Iris pigment epithelial cell (primary cell): ENCODE results near the gene MERTK.
"Not testable (repeated sequence)": the region's sequence is repeated elsewhere in the genome, so short reads cannot be mapped to it uniquely, and the experiment has no call there.

ENCODE experiments used
- DNase-seq: peaks from one replicate; pipeline ENCODE4 v3.0.0-alpha.2; 2011; ENCODE audit warnings: low read depth

The MERTK gene

DNA sequence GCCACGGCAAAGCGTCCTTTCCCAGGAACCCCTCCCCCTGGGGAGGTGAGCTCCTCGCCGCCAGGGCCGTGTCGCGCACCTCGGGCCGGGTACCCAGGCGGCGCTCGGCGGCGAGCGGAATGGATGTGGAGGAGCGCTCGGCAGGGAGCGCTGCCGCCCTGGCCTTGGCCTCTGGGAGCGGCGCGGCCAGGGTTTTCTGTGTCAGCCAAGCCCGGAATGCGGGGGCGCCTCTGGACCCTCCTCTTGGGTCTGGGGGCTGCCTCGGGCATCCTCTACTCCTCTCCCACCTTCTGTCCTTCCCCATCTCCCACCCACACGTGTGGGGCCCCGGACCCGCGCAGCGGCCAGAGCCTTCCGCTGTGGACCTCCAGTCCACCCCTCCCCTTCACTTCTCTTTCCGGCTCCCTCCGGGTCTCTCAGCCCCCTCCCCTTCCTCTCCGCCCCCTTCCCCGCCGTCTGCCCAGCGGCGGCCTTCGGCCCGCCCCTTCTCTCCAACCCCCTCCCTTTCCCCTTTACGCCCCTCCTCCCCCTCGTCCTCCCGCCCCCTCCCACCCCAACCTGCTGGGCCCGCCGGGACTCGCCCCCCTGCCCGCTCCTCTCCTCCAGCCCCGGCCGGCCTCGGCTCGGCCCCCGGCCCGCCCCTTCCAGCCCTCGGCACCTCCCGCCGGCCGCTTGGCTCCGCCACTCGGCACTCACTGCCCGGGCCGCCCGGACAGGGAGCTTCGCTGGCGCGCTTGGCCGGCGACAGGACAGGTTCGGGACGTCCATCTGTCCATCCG lies at the start of gene MERTK:
Gene MERTK (plus strand): TSS at position 684 of the 779 bp plus-strand sequence. CDS start 129 bp downstream, outside the sequence.
- DNase-seq, result peak; percentile 31

DNA sequence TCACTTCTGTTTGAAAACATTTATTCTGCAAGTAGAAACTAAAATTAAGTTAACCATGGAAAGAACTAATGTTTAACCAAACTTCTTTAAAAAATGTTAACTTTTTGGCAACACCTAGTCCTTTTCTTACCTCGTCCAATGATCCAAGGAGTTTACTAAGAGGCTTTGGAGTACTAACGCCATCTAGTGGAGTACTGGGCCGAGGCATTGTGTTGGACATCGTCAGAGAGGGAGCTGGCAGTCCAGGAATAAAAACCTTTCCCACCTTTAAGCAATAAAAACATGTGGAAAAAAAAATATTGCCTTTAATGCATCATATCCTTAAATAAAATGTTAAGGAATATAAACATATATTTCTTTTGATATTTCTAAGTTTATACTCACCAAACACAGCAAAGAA lies 47.8 kb upstream of the MERTK start:
- DNase-seq, result peak; percentile 45

DNA sequence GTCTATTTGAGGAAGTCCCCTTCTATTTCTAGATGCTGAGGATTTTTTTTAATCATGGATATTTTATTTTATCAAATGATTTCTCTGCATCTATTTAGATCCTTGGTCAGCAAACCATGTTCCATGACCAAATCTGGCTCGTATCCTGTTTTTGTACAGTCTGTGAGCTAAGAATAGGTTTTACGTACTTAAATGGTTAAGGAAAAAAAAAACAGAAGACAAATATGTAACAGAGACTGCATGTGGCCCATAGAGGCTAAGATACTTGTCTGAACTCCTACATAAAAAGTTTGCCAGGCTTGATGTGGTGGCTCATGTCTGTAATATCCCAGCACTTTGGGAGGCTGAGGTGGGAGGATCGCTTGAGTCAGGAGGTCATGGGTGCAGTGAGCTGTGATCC lies 45.9 kb upstream of the MERTK start:
- DNase-seq, result not testable (repeated sequence)

DNA sequence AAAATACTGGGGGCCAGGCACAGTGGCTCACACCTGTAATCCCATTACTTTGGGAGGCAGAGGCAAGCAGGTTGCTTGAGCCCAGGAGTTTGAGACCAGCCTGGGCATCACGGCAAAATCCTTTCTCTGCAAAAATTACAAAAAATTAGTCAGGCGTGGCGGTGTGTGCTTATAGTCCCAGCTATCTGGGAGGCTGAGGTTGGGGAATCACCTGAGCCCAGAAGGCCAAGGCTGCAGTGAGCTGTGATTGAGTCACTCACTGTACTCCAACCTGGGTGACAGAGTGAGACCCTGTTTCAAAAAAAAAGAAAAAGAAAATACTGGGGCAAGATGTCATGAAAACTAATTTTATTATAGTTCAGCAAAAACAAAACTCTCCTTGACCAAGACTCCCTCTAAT lies 38.4 kb upstream of the MERTK start:
- not testable (repeated sequence) for DNase-seq

DNA sequence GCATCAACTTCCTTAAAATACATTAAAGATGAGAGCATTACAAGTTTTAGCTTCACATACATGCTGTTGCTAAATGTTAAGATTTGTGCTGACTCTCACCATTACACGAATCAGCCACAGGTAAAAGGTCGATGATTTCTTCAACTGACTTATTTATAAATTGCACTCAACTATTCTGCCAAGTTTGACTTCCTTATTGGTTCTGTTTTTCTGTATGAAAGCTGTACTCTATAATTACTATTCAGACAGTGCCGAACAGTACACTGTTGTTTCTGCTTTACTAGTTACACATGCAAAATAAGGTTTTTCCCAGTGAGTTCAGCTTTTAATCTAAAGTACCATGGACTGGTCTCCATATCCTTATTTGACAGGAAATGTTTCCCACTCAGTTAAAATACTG lies 33.3 kb upstream of the MERTK start:
- not testable (repeated sequence) for DNase-seq

DNA sequence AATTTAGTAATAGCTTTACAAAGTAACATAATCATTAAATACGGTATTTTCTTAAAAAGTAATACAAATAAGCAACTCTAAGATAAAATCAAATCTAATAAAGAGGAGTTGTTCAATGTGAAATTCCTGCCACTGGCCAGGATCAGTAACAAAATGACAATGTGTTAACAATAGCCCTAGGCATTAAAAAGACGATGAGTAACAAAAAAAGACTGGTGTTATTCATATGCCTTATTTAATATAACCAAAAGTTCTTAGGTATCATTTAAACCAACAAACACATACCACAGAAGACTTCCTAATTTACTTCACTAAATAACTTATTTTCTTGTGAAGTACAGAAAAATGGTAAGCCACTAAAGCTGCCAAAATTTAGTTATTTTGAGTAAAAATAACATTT lies 25.6 kb upstream of the MERTK start:
- not testable (repeated sequence) for DNase-seq

DNA sequence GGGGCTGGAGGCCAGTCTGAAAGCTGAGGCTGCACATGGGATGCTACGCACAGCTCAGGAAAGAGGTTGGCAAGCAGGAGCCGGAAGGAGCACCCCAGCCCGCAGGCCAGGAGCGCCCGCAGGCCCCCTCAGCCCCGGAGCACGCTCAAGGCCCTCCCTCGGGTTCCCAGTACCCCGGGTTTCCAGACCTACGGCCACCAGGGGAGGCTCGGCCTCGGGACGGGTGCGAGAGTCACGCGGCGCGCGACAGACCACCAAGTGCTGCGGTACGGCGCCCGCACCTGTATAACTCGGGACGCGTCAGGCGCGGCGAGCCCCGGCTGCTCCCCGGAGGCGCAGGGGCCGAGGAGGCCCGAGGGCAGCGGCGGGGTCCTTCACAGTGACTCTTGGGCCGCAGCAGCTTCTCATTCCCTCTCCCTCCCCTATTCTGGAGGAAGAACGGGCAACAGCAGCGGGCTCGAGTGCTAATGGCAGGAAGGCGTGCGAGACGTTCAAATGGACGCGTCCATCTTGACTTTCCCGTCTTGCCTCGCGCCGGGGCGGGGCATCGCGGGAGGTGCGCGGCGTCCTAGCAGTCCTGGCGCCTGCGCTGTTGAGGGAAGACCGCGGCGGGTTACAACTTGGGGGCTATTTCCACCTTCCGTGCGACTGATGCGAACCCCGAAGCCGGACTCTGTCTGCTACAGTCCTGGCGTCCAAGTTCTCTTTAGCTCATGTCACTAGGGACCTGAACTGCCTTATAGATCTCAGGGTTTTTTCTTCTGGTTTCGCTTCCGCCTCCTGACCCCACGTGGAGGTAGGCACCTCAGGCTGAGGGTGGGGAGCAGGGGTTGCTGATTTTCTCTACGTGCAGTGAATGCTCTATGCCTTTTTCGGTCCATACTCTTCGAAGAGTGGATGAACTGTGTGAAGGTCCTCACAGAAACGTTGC lies 14.5 kb upstream of the MERTK start, which contains the start of gene ANAPC1:
Gene ANAPC1 (minus strand): TSS at position 533 of the 931 bp plus-strand sequence. CDS start 3,368 bp downstream, outside the sequence.
- peak; percentile 86 for DNase-seq

DNA sequence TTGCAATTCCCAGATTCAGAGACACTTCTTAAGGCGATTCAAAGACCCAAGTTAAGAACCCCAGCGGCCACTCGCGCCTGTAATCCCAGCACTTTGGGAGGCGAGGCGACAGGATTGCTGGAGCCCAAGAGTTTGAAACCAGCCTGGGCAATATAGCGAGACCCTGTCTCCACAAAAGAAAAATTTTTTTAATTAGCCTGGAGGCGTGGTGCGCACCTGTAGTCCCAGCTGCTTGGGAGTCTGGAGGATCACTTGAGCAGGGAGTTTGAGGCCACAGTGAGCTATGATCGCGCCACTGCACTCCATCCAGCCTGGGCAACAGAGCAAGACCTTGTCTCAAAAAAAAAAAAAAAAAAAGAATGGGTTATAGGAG lies 13.8 kb upstream of the MERTK start:
- DNase-seq, result no peak

DNA sequence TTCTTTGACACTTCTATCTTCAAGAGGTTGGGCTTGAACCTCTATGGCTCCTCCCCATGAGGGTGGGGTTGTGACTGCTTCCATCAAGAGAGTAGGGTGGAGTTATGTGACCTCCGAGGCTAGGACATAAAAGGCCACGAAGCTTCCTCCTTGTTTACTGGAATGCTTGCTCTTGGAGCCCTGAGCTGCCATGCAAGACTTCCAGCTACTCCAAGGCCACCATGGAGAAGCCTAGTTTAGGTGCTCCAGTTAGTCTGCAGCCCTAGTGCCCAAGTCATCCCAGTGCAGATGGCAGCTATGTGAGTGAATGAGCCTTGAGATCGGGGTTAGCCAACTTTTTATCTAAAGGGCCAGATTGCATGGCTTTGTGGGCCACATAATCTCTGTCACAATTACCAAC lies 2.4 kb upstream of the MERTK start:
- DNase-seq, result no peak

DNA sequence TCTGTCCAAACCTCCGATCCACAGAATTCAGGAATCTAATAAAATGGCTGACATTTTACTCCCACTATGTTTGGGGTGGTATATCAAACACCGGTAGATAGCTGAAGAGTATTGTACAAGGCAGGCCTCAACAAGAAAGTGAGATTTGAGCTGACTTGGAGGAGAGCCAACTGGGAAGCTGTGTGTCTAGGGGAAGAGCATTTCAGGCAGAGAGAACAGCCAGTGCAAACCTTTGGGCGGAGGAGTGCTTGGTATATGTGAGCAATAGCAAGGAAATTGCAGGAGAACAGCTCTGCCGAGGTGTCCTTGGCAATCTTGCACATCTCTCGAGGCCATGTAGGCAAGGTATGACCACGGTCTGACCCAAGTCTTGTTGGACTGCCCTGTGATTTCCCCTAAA lies 1.8 kb upstream of the MERTK start:
- no peak for DNase-seq

DNA sequence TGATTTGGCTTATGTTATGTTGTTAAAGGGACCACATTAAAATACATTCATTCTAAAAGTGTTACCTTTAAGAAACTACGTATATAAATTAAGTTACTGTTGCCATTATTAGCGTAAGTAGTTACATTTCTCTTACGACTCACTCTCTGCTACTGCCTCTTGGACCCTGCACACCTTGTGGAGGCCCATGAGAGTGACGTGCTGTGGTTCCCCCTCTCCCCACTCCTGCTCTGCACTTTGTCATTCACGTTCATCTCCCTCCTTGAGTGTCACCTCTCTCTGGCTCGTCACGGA lies 830 bp upstream of the MERTK start:
- no peak for DNase-seq

DNA sequence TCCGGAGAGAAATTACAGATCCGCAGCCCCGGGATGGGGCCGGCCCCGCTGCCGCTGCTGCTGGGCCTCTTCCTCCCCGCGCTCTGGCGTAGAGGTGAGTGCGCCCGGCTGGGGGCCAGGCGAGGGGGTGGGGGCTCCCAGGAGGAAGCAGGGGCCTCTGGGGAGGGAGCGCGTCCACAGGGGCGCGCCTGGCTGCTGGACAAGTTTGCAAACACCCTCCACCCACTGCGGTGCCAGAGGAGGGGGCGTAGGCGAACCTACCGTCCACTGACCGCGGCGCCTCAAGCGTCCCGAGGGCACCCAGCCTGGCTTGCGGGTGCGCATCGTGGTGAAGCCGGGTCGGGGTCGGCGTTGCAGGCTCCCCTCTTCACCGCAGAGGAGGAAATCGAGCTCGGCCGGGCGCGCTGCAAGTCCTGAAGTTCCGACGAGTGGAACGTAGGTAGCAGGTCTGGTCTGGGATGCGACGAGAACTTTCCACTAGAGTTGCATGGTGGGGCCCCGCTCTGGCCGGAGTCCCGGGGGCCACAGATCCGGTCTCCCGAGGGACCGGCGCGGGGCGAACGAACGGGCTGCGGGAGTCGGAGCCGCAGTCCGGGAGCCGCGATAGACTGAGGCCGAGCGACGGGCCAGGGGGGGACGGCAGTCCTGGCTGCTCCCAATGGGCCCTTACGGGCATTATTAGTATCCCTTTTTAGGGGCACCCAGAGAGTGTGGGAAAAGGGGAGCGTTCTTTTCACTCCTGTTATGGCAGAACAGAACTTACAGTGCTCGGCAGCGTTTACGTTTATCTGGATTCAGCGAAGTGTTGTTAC lies 502 bp downstream of the MERTK start:
- DNase-seq, result no peak

DNA sequence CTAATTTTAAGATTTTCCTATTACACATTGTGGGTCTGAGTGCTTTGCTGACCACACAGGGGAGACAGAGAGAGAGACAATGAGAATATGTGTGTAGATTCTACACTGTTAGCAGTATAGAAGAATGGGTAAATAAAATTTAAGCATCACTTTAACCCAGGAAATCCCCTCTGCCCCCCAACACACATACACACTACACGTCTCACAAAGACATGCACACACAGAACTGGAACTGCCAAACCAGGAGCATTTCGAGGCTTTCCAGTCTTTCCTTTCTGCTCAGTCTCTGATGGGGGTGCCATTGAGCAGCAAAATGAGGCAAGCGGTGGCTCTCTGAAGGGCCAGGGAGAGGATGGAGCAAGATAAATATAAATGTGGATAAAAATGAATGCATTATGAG lies 2.5 kb downstream of the MERTK start:
- DNase-seq, result peak; percentile 50

DNA sequence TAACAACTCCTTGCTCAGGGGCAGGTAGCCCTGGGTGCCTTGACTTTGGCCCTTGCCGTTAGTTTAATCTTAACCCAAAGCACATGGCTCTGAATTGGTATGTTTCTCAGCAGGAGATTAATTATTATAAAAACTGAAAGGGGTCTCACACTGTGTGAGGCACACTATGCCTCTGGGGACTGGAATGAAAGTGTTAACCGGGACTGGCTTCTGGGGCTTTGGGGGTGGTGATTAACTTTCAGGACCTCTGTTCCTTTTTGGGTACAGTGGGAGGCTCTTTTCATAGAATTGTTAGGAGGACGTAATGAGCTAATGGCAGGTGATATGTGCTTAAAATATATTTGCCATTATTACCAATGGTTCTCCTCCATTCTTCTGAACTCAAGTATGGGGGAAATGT lies 5.1 kb downstream of the MERTK start:
- no peak for DNase-seq

DNA sequence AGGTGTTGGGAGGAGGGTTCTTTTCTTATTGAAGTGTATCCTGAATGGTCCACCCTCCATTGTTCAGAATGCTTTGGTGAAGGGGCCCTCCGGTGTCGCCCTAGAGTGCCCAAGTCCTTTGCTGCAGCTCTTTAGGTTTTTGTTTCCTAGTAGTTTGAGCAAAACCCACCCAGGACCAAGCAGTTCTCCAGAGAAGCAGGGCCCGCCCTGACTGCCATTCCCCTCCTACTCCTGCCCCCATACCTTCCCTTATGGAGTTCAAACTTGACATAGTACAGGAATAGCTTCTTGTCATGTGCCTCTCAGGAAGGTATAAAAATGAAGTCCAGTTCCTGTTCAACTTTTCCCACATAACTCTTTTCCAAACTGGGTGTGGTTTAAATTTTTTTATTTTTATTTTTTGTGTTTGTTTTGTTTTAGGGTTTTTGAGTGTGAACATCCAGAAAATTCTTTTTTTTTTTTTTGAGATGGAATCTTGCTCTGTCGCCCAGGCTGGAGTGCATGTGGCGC lies 5.6 kb downstream of the MERTK start:
- no peak for DNase-seq

DNA sequence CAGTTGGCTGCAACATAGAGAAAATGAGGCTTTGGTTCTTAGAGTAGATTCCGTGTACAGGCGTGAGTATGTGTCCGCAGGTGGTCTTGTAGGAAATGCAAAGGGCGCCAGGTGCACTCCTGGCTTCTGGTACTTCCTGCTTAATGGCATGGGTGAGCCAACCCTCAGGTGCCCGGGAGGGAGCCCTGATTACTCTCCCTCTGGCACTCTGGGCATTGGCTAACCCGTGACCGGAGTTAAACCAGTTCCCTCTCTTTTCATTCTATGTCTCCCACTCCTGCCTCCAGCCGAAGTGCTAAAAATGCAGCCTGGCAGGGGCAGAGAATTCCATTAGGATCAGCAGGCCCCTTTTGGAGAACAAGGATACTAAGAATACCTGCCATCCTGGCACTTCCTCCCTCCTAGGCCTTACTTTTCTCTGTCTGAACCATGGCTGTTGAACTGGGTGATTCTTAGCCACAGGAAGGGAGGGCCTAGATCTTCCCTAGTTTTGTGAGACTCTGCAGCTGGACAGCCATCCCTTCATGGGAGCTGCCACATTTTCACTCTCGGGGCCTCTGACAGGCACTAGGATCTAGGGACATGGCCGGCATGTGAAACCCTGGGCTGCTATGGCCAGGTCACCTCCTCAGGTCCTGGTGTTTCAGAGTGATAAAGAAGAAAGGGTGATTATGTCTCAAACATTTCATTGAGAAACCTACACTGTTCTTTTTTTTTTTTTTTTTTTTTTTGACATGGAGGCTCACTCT lies 6.5 kb downstream of the MERTK start:
- DNase-seq, result no peak

DNA sequence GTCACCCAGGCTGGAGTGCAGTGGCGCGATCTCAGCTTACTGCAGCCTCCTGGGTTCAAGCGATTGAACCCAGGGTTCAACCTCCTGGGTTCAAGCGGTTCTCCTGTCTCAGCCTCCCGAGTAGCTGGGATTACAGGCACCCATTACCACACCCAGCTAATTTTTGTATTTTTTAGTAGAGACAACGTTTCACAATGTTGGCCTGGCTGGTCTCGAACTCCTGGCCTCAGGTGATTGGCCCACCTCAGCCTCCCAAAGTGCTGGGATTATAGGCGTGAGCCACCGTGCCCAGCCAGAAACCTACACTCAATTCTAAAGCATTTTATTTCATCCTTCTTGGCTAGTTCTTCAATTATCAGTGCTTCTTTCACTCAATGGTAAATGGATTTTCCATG lies 7.1 kb downstream of the MERTK start:
- DNase-seq, result not testable (repeated sequence)

DNA sequence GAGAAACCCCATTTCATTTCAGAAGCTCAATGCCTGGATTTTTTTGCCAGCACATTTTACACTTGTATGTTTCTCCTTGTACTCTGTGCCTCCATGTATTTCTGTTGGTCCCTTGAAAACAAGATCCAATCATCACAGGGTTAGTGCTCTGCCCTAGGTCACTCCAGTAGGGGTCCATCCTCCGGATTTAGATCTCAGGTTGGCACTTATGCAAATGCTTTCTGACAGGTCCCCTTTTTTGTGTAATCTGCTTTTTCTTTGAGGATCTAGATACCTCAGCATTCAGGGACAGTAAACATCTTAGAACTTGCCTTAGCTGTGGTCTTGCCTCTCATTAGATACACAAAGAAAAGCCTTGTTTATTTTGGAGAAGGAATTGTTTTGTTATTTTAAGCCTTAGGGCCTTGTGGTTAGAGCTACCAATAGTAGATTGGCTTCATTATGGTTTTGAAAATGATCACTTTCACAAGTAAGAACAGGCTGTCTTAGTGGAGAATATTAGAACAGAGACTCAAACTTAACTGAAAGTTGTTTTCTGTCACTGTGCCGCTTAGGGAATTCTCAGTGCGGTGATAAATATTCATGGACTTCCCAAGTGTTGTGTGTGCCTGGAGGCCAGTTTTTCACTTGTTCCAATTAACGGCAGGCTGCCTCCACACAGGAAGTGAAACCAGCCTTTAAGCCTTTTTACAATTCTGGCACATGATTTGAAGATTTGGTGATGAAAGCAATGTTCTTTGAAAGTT lies 7.8 kb downstream of the MERTK start:
- DNase-seq, result peak; percentile 18

DNA sequence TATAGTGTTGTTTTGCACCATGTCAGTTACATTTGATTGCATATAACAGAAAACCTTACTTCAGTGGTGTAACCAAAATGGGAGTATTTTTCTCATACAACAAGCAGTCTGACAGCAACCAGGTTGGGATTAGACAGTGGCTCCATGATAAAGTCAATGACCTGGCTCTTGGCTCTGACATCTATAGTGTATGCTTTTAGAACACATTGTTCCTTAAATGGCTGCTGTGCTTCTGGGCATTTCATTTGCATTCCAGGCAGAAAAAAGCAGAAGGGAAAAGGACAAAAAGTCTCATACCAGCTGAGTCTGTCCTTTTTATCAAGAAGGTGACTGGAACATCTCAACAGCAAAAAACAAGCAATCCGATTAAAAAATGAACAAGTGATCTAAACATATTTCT lies 10.2 kb downstream of the MERTK start:
- DNase-seq, result no peak

DNA sequence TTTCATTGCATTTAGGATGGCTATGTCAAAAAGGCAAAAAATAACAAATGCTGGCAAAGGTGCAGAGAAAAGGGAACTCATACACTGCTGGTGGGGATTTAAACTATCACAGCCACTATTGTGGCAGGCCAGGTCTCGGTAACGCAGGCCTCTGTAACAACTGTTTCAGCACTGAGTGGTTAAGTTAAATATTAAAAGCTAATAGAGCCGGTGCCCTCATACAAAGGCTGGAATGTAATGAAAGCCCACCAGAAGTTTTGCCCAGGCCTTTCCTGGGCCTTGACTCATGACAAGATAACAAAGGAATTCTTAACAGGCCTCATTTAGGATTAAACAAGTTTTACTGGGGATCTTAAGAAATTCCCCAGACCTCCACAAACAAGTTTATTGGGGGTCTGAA lies 10.7 kb downstream of the MERTK start:
- no peak for DNase-seq

DNA sequence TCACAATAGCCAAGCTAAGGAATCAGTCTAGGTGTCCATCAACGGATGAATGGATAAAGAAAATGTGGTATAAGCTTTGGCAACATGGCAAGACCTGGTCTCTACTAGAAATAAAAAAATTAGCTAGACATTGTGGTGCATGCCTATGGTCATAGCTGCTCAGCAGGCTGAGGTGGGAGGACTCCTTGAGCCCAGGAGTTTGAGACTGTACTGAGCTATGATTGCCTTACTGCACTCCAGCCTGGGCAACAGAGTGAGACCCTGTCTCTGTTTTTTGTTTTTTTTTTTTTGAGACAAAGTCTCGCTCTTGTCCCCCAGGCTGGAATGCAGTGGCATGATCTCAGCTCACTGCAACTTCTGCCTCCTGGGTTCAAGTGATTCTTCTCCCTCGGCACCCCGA lies 11.6 kb downstream of the MERTK start:
- not testable (repeated sequence) for DNase-seq
